HCT116 (cell line): ENCODE data around the gene MTERF4. TPM values are rescaled to one million over a fixed set of nuclear protein-coding genes. Genes with fewer than 3 reads are reported as not detected.

Experiments used
- ATAC-seq: fragments of 200-7000 bp; cut with Tn5 transposase; 2 replicates; pipeline ENCODE4 v1.9.1; 2020; ENCODE audit warnings: mild to moderate bottlenecking, moderate library complexity
- BruUV-seq: library from RNA; stranded (reverse); fragments of 400-500 nt; replicated peaks from 2 replicates; lab custom pipeline; 2021; lab: Mats Ljungman, UMichigan
- CTCF ChIA-PET: fragments of 300-600 bp; sonication (Branson Sonifier 250); formaldehyde crosslinking; loops from one replicate; lab custom pipeline; 2021; ENCODE audit warnings: antibody characterized with exemption; lab: Charles Lee
- POLR2A ChIA-PET: fragments of 300-600, 350-600 bp; sonication (Branson Sonifier 250); formaldehyde crosslinking; loops from one replicate; lab custom pipeline; 2021; ENCODE audit warnings: antibody characterized with exemption; lab: Charles Lee
- RAD21 ChIA-PET, 2 experiments: fragments of 300-600 bp; sonication (Branson Sonifier 250); formaldehyde crosslinking; loops; one replicate each; lab custom pipeline; 2023; ENCODE audit warnings: low total read pairs in 2 of 2; ENCODE audit not compliant: uncharacterized antibody in 2 of 2, unreplicated experiment in 2 of 2, low non-redundant PET in 1 of 2; lab: Charles Lee
- DNase-seq: peaks from one replicate; pipeline ENCODE4 v3.0.0-alpha.2; 2010; ENCODE audit warnings: low read depth, low spot score
- H2AFZ ChIP-seq: fragments of 200-600 bp; shearing (Covaris generic), sonication (generic); 2 replicates; pipeline ENCODE4 v1.6.1; 2017; ENCODE audit warnings: low read depth, mixed run types, mixed read lengths, antibody characterized with exemption, low read length; ENCODE audit not compliant: poor library complexity, severe bottlenecking
- H3K27ac ChIP-seq: 2 replicates; pipeline ENCODE4 v1.5.1; 2012; ENCODE audit warnings: low read depth, low read length
- H3K27me3 ChIP-seq: fragments of 200-600 bp; sonication (generic); 2 replicates; pipeline ENCODE4 v1.6.1; 2016; ENCODE audit warnings: mixed run types, low read length, mixed read lengths; ENCODE audit not compliant: insufficient read depth
- H3K36me3 ChIP-seq, 2 experiments: fragments of 200-500 bp in 1 of 2; fragments of 200-600 bp in 1 of 2; sonication (Bioruptor generic) in 1 of 2; sonication (generic) in 1 of 2; 2 replicates each; pipeline versions ENCODE4 v1.5.1 to v1.6.1; 2014 to 2016; ENCODE audit warnings: low read length in 2 of 2, inconsistent platforms in 1 of 2, mixed read lengths in 1 of 2, mixed run types in 1 of 2; ENCODE audit not compliant: insufficient read depth in 2 of 2, control insufficient read depth in 1 of 2
- H3K4me1 ChIP-seq, 2 experiments: fragments of 200-600 bp in 1 of 2; sonication (generic) in 1 of 2; 2 replicates each; pipeline versions ENCODE4 v1.5.1 to v1.6.1; 2012 to 2017; ENCODE audit warnings: low read length in 2 of 2, inconsistent platforms in 1 of 2, mild to moderate bottlenecking in 1 of 2, mixed read lengths in 1 of 2, mixed run types in 1 of 2, moderate library complexity in 1 of 2; ENCODE audit not compliant: insufficient read depth in 2 of 2, control insufficient read depth in 1 of 2
- H3K4me2 ChIP-seq: fragments of 200-600 bp; sonication (generic); 2 replicates; pipeline ENCODE4 v1.6.1; 2017; ENCODE audit warnings: mixed run types, low read length, mixed read lengths
- H3K4me3 ChIP-seq, 2 experiments: fragments of 200-600 bp in 1 of 2; sonication (generic) in 1 of 2; replicated peaks in 1 of 2; 2 replicates each; pipeline ENCODE4 v1.5.1; 2011 to 2016; ENCODE audit warnings: low read length in 2 of 2, control low read depth in 1 of 2, low read depth in 1 of 2, mild to moderate bottlenecking in 1 of 2, mixed read lengths in 1 of 2, mixed run types in 1 of 2
- H3K79me2 ChIP-seq: fragments of 200-600 bp; sonication (generic); 2 replicates; pipeline ENCODE4 v1.6.1; 2017; ENCODE audit warnings: mild to moderate bottlenecking, mixed run types, low read length, moderate library complexity, mixed read lengths; ENCODE audit not compliant: insufficient read depth
- H3K9ac ChIP-seq: fragments of 200-600 bp; sonication (generic); 2 replicates; pipeline ENCODE4 v1.6.1; 2016; ENCODE audit warnings: low read length, mixed read lengths
- H3K9me2 ChIP-seq: fragments of 200-600 bp; sonication (generic), shearing (Covaris generic); 2 replicates; pipeline ENCODE4 v1.6.1; 2017; ENCODE audit warnings: mixed run types, mild to moderate bottlenecking, moderate library complexity; ENCODE audit not compliant: insufficient read depth
- H3K9me3 ChIP-seq, 2 experiments: fragments of 200-500 bp in 1 of 2; fragments of 200-600 bp in 1 of 2; sonication (Bioruptor generic) in 1 of 2; sonication (generic) in 1 of 2; 2 replicates each; pipeline ENCODE4 v1.6.1; 2014 to 2017; ENCODE audit warnings: low read length in 2 of 2, mixed read lengths in 2 of 2, inconsistent platforms in 1 of 2, low read depth in 1 of 2, mild to moderate bottlenecking in 1 of 2, mixed run types in 1 of 2, moderate library complexity in 1 of 2; ENCODE audit not compliant: control insufficient read depth in 1 of 2, insufficient read depth in 1 of 2
- H4K20me1 ChIP-seq: fragments of 200-600 bp; sonication (generic), shearing (Covaris generic); 2 replicates; pipeline ENCODE4 v1.6.1; 2017; ENCODE audit warnings: mixed run types, mild to moderate bottlenecking, moderate library complexity; ENCODE audit not compliant: insufficient read depth
- CBX3 ChIP-seq: IDR thresholded peaks from 2 replicates; pipeline ENCODE4 v1.6.1; 2012; ENCODE audit warnings: low read depth
- CEBPB ChIP-seq: IDR thresholded peaks from 2 replicates; pipeline ENCODE4 v1.6.1; 2012; ENCODE audit warnings: low read depth
- EGR1 ChIP-seq: IDR thresholded peaks from 2 replicates; pipeline ENCODE4 v1.6.1; 2012; ENCODE audit warnings: low read depth
- ELF1 ChIP-seq: IDR thresholded peaks from 2 replicates; pipeline ENCODE4 v1.6.1; 2012; ENCODE audit warnings: low read depth, borderline replicate concordance
- EZH2 ChIP-seq: fragments of 200-600 bp; sonication (generic); IDR thresholded peaks from 2 replicates; pipeline ENCODE4 v1.6.1; 2017; ENCODE audit warnings: antibody characterized with exemption, mixed run types
- EZH2phosphoT487 ChIP-seq: fragments of 200-600 bp; IDR thresholded peaks from 2 replicates; pipeline ENCODE4 v1.6.1; 2018; ENCODE audit warnings: antibody characterized with exemption, borderline replicate concordance
- FOSL1 ChIP-seq: IDR thresholded peaks from 2 replicates; pipeline ENCODE4 v1.6.1; 2012; ENCODE audit warnings: low read depth
- POLR2AphosphoS5 ChIP-seq: IDR thresholded peaks from 2 replicates; pipeline ENCODE4 v1.6.1; 2011; ENCODE audit warnings: mild to moderate bottlenecking, low read depth, low read length, moderate library complexity
- RAD21 ChIP-seq: IDR thresholded peaks from 2 replicates; pipeline ENCODE4 v1.6.1; 2012; ENCODE audit warnings: low read depth, mild to moderate bottlenecking
- SP1 ChIP-seq: IDR thresholded peaks from 2 replicates; pipeline ENCODE4 v1.6.1; 2012; ENCODE audit warnings: low read depth
- SRF ChIP-seq: IDR thresholded peaks from 2 replicates; pipeline ENCODE4 v1.6.1; 2012; ENCODE audit warnings: low read depth
- YY1 ChIP-seq: IDR thresholded peaks from 2 replicates; pipeline ENCODE4 v1.6.1; 2011; ENCODE audit warnings: low read length, low read depth, moderate library complexity, mild to moderate bottlenecking; ENCODE audit not compliant: insufficient replicate concordance; ENCODE audit errors: extremely low read depth
- ZFX ChIP-seq: fragments of 450-650 bp; IDR thresholded peaks from 2 replicates; pipeline ENCODE4 v1.6.1; 2017
- ZNF274 ChIP-seq: fragments of 200-500 bp; sonication (Bioruptor generic); IDR thresholded peaks from 2 replicates; pipeline ENCODE4 v1.6.1; 2014; ENCODE audit warnings: mild to moderate bottlenecking, low read depth, low read length, inconsistent platforms
- intact Hi-C: fragments of 100-400 bp; cut with micrococcal nuclease; formaldehyde crosslinking; loops from 2 replicates; pipeline ENCODE4 v1.10.0; 2022
- total RNA-seq: library from RNA; stranded (reverse); gene quantifications from one replicate; pipeline ENCODE4 v1.2.1, GENCODE V29; 2021; ENCODE audit not compliant: unreplicated experiment
- TF ChIP-seq, protein P1 (sequence below): IDR thresholded peaks from 2 replicates; pipeline ENCODE4 v1.6.1; 2011; ENCODE audit warnings: mild to moderate bottlenecking, low read length, moderate library complexity; ENCODE audit not compliant: insufficient replicate concordance; ENCODE audit errors: extremely low read depth
- TF ChIP-seq, protein P2 (sequence below): IDR thresholded peaks from 2 replicates; pipeline ENCODE4 v1.6.1; 2012
- TF ChIP-seq, protein P3 (sequence below): IDR thresholded peaks from 2 replicates; pipeline ENCODE4 v1.6.1; 2012

Gene MTERF4
- total RNA-seq, 1 experiment from 2014 or later: 25.5 TPM

DNA sequence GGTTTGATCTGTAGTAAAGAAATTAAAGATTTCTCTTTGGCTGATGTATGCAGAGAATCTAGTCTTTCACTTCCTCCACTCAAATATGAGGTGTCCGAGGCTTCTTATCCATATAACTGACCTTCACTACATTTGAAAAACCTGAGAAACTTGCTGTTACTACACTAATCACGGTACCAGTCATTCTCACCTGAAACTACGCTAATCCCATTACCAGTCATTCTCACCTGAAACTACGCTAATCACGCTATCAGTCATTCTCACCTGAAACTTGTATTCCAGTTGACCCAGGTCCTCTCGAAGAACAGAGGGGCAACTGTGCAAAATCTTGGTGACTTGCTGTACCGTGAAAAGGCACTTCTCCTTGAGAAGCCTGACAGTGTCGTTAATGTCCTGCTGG lies 5.1 kb downstream of the MTERF4 start:
- peaks cover 5 to 7% of the 10 kb centered on the region in 2 experiments; a peak in 3 of 4 replicates for H3K4me1 ChIP-seq
- ATAC-seq (no peak), DNase-seq (no peak)
- H3K9me2 ChIP-seq: no peaks in the 10 kb centered on the region
- H3K79me2 ChIP-seq: peaks cover 50% of the 10 kb centered on the region
- H3K9ac ChIP-seq: no peak overlapping the region
- H4K20me1 ChIP-seq: no peaks in the 10 kb centered on the region
- H3K4me3 ChIP-seq: no peak overlapping the region
- POLR2A ChIA-PET: no interaction called here
- intact Hi-C loops: no loop called here
- BruUV-seq: no TSS peak
- H3K9me3 ChIP-seq: no peaks in the 10 kb centered on the region
- RAD21 ChIA-PET: no interaction called here
- H3K27ac ChIP-seq: no peak overlapping the region
- H3K27me3 ChIP-seq: no peaks in the 10 kb centered on the region
- H3K4me2 ChIP-seq: no peak overlapping the region
- H3K36me3 ChIP-seq: peaks cover 27 to 33% of the 10 kb centered on the region in 2 experiments
- H2AFZ ChIP-seq: no peak overlapping the region
- CTCF ChIA-PET: no interaction called here
- TF ChIP-seq FOSL1 (no peak), EZH2 (no peak), CEBPB (no peak), CBX3 (no peak)

DNA sequence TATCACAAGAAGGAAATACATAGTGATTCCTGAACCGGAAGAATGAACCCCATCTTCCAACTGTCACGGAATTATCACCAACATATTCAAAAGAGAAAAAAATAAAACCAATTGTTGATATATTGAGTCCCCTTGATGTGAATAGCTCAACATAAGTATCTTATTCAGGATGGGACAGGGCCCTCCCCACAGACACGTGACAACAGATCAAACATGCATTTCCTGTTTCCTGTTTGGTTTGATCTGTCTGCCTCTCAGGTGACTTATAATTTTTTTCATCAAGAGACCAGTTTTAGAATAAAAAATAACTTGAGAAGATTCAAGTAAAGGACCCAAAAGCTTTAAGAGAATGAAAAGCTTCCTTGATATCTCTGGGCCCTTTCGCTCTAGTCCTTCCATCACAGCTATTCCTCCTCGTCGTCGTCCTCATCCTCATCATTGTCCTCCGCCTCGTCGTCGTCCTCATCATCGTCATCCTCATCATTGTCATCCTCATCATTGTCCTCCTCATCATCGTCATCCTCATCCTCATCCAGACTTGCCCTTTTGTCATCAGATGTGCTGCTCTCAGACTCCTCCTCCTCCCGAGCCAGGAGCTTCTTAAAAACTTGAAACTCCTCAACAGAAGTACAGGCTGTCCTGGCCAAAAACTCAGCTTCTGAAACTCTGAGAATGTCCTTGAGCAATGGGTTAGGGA lies 6.3 kb downstream of the MTERF4 start:
- Histone ChIP-seq H3K27me3 (no peaks in the 10 kb centered on the region), H3K9ac (no peak overlapping the region), H3K36me3 (peaks cover 27 to 33% of the 10 kb centered on the region in 2 experiments), H3K4me1 (peaks cover under 1% of the 10 kb centered on the region in 2 experiments; a peak in 3 of 4 replicates), H2AFZ (no peak overlapping the region), H3K27ac (no peak overlapping the region), H3K9me2 (no peaks in the 10 kb centered on the region), H3K4me3 (no peak overlapping the region), H3K79me2 (peaks cover 38% of the 10 kb centered on the region), H3K9me3 (no peaks in the 10 kb centered on the region), H3K4me2 (no peak overlapping the region), H4K20me1 (no peaks in the 10 kb centered on the region)
- CTCF ChIA-PET: no interaction called here
- no TSS peak for BruUV-seq
- intact Hi-C loops: no loop called here
- POLR2A ChIA-PET: no interaction called here
- no peak for DNase-seq
- ATAC-seq: no peak
- RAD21 ChIA-PET: no interaction called here
- no peak for TF ChIP-seq SRF
- no peak for TF ChIP-seq CBX3
- no peak for TF ChIP-seq RAD21
- no peak for TF ChIP-seq EZH2
- TF ChIP-seq SP1: no peak
- TF ChIP-seq ZFX: no peak
- no peak for TF ChIP-seq EGR1
- TF ChIP-seq, protein P1, sequence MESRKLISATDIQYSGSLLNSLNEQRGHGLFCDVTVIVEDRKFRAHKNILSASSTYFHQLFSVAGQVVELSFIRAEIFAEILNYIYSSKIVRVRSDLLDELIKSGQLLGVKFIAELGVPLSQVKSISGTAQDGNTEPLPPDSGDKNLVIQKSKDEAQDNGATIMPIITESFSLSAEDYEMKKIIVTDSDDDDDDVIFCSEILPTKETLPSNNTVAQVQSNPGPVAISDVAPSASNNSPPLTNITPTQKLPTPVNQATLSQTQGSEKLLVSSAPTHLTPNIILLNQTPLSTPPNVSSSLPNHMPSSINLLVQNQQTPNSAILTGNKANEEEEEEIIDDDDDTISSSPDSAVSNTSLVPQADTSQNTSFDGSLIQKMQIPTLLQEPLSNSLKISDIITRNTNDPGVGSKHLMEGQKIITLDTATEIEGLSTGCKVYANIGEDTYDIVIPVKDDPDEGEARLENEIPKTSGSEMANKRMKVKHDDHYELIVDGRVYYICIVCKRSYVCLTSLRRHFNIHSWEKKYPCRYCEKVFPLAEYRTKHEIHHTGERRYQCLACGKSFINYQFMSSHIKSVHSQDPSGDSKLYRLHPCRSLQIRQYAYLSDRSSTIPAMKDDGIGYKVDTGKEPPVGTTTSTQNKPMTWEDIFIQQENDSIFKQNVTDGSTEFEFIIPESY: no peak
- TF ChIP-seq, protein P2, sequence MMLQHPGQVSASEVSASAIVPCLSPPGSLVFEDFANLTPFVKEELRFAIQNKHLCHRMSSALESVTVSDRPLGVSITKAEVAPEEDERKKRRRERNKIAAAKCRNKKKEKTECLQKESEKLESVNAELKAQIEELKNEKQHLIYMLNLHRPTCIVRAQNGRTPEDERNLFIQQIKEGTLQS: no peak
- TF ChIP-seq ELF1: no peak
- TF ChIP-seq, protein P3, sequence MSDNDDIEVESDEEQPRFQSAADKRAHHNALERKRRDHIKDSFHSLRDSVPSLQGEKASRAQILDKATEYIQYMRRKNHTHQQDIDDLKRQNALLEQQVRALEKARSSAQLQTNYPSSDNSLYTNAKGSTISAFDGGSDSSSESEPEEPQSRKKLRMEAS: no peak
- TF ChIP-seq POLR2AphosphoS5: no peak
- TF ChIP-seq EZH2phosphoT487: no peak
- TF ChIP-seq YY1: no peak
- TF ChIP-seq FOSL1: no peak
- no peak for TF ChIP-seq ZNF274
